ENCODE measurements around the gene BTBD9. TPM values are rescaled to one million over a fixed set of nuclear protein-coding genes. Genes with fewer than 3 reads are reported as not detected.

The BTBD9 gene
- total RNA-seq, 2 donors from 2014 or later = 30.1 to 45.8 TPM

GRCh38 chr6:38142178-38142902, 497.4 kb downstream of the BTBD9 start:
- TF ChIP-seq CTCF (IDR thresholded peaks at IDR 0.05) = no peak
- Histone ChIP-seq H3K4me1 (ENCODE audit: control insufficient read depth in 1 of 2, low read depth in 2 of 2) (no peaks in the 10 kb centered on the region), H3K27ac (no peak overlapping the region), H3K4me3 (no peak overlapping the region), H3K9me3 (no peaks in the 10 kb centered on the region), H3K36me3 (no peaks in the 10 kb centered on the region), H3K27me3 (replicated peaks; ENCODE audit: insufficient read depth) (no peaks in the 10 kb centered on the region)
- ATAC-seq (ENCODE audit: insufficient number of reproducible peaks, low FRiP score, low read depth) = no peak
- DNase-seq (ENCODE audit: low spot score) = no peak

- DNase-seq (ENCODE audit: low spot score) = no peak
- ATAC-seq (ENCODE audit: insufficient number of reproducible peaks, low FRiP score, low read depth) = no peak
- Histone ChIP-seq H3K27ac (no peak overlapping the region), H3K9me3 (no peaks in the 10 kb centered on the region), H3K4me1 (ENCODE audit: control insufficient read depth in 1 of 2, low read depth in 2 of 2) (no peaks in the 10 kb centered on the region), H3K27me3 (replicated peaks; ENCODE audit: insufficient read depth) (no peaks in the 10 kb centered on the region), H3K36me3 (no peaks in the 10 kb centered on the region), H3K4me3 (no peak overlapping the region)
- TF ChIP-seq CTCF (IDR thresholded peaks at IDR 0.05) = no peak
Measured at GRCh38 chr6:38141716-38142115, 498.0 kb downstream of the BTBD9 start.

GRCh38 chr6:38141085-38141484, 498.6 kb downstream of the BTBD9 start:
- DNase-seq (ENCODE audit: low spot score) (no peak), ATAC-seq (ENCODE audit: insufficient number of reproducible peaks, low FRiP score, low read depth) (no peak)
- H3K27ac ChIP-seq = no peak overlapping the region
- no peak for TF ChIP-seq CTCF (IDR thresholded peaks at IDR 0.05)
- no peak overlapping the region for H3K4me3 ChIP-seq
- H3K36me3 ChIP-seq = no peaks in the 10 kb centered on the region
- H3K4me1 ChIP-seq (ENCODE audit: control insufficient read depth in 1 of 2, low read depth in 2 of 2) = no peaks in the 10 kb centered on the region
- no peaks in the 10 kb centered on the region for H3K27me3 ChIP-seq (replicated peaks; ENCODE audit: insufficient read depth)
- H3K9me3 ChIP-seq = no peaks in the 10 kb centered on the region

- Histone ChIP-seq H3K36me3 (no peaks in the 10 kb centered on the region), H3K27me3 (replicated peaks; ENCODE audit: insufficient read depth) (no peaks in the 10 kb centered on the region), H3K27ac (no peak overlapping the region), H3K4me3 (no peak overlapping the region), H3K4me1 (ENCODE audit: control insufficient read depth in 1 of 2, low read depth in 2 of 2) (no peaks in the 10 kb centered on the region), H3K9me3 (no peaks in the 10 kb centered on the region)
- TF ChIP-seq CTCF (IDR thresholded peaks at IDR 0.05) = no peak
- no peak for ATAC-seq (ENCODE audit: insufficient number of reproducible peaks, low FRiP score, low read depth)
- DNase-seq (ENCODE audit: low spot score) = no peak
Measured at GRCh38 chr6:38138374-38138773, 501.4 kb downstream of the BTBD9 start.

- ATAC-seq (ENCODE audit: insufficient number of reproducible peaks, low FRiP score, low read depth) = no peak
Measured at GRCh38 chr6:38137608-38138265, 502.0 kb downstream of the BTBD9 start.

More at GRCh38 chr6:38137608-38138265, 502.0 kb downstream of the BTBD9 start:
- TF ChIP-seq CTCF (IDR thresholded peaks at IDR 0.05) = no peak
- Histone ChIP-seq H3K36me3 (no peaks in the 10 kb centered on the region), H3K9me3 (no peaks in the 10 kb centered on the region), H3K27ac (no peak overlapping the region), H3K4me1 (ENCODE audit: control insufficient read depth in 1 of 2, low read depth in 2 of 2) (no peaks in the 10 kb centered on the region), H3K27me3 (replicated peaks; ENCODE audit: insufficient read depth) (no peaks in the 10 kb centered on the region), H3K4me3 (no peak overlapping the region)
- DNase-seq (ENCODE audit: low spot score) = no peak

All from thoracic aorta (tissue), 2 donors.